ENCODE results near the gene PNMA8A.

Gene PNMA8A

DNA sequence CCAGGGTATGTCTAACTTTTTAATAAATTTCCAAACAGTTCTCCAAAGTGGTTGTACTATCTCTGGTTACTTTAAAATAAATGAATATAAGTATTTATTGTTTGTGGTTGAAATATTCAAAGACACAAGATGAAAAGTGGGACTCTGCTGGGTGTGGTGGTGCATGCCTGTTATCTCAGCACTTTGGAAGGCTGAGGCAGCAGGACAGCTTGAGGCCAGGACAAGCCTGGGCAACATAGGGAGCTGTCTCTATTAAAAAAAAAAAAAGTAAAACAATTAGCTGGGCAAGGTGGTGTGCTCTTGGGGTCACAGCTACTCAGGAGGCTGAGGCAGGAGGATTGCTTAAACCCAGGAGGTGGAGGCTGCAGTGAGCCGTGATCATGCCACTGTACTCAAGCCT is 10.4 kb downstream of the PNMA8A start:
- 100% methylated on average over 1 of the region's 1 CpG for WGBS (ENCODE audit: insufficient coverage)
- no peak for DNase-seq
- H3K27ac ChIP-seq (ENCODE audit: insufficient read depth in 1 of 2, low read depth in 1 of 2, low read length in 2 of 2, poor library complexity in 1 of 2, severe bottlenecking in 2 of 2): no peak overlapping the region
- no peak overlapping the region for H3K4me3 ChIP-seq (ENCODE audit: control insufficient read depth in 1 of 7, extremely low read depth in 1 of 7, insufficient read depth in 4 of 7, low read depth in 2 of 7, low read length in 6 of 7)
- H3K27me3 ChIP-seq (replicated peaks in 2 of 5; ENCODE audit: control insufficient read depth in 4 of 5, insufficient read depth in 5 of 5, low read length in 4 of 5): peaks cover 0 to 12% (median 2%) of the 10 kb centered on the region in 5 experiments
- H3K36me3 ChIP-seq (ENCODE audit: control insufficient read depth in 4 of 4, insufficient read depth in 4 of 4, low read length in 3 of 4): no peaks in the 10 kb centered on the region
- no peaks in the 10 kb centered on the region for H3K9me3 ChIP-seq (ENCODE audit: control extremely low read depth in 1 of 5, control insufficient read depth in 4 of 5, insufficient read depth in 2 of 5, low read depth in 1 of 5, low read length in 4 of 5)
- ChIA-PET CTCF (interaction anchor here (1.3 kb wide), 1 partner anchor 56 kb away, joined by 3 read pairs; no protein-coding TSS in a partner anchor), POLR2A (no interaction called here)
- no peaks in the 10 kb centered on the region for H3K4me1 ChIP-seq (ENCODE audit: control extremely low read depth in 1 of 4, control insufficient read depth in 4 of 4, insufficient read depth in 4 of 4, low read length in 3 of 4)

DNA sequence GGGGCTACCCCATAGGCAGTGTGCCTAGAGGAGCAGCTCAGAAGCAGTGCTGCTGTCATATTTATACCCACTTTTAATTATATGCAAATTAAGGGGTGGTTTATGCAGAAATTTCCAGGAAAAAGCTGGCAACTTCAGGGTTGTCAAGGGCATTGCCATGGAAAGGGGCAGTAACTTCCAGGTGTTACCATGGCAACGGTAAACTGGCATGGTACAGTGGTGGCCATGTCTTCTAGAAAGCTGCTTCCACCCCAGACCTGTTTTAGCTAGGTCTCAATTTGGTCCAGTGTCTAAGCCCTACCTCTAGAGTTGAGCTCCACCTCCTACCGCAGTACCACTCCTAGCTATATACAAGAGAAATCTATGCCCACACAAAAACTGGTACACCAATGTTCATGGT is 11.3 kb downstream of the PNMA8A start:
- Histone ChIP-seq H3K4me1 (ENCODE audit: control extremely low read depth in 1 of 4, control insufficient read depth in 4 of 4, insufficient read depth in 4 of 4, low read length in 3 of 4) (no peaks in the 10 kb centered on the region), H3K4me3 (ENCODE audit: control insufficient read depth in 1 of 7, extremely low read depth in 1 of 7, insufficient read depth in 4 of 7, low read depth in 2 of 7, low read length in 6 of 7) (no peak overlapping the region), H3K27ac (ENCODE audit: insufficient read depth in 1 of 2, low read depth in 1 of 2, low read length in 2 of 2, poor library complexity in 1 of 2, severe bottlenecking in 2 of 2) (no peak overlapping the region), H3K9me3 (ENCODE audit: control extremely low read depth in 1 of 5, control insufficient read depth in 4 of 5, insufficient read depth in 2 of 5, low read depth in 1 of 5, low read length in 4 of 5) (no peaks in the 10 kb centered on the region), H3K27me3 (replicated peaks in 2 of 5; ENCODE audit: control insufficient read depth in 4 of 5, insufficient read depth in 5 of 5, low read length in 4 of 5) (peaks cover 0 to 14% (median 2%) of the 10 kb centered on the region in 5 experiments), H3K36me3 (ENCODE audit: control insufficient read depth in 4 of 4, insufficient read depth in 4 of 4, low read length in 3 of 4) (no peaks in the 10 kb centered on the region)
- POLR2A ChIA-PET: no interaction called here
- no peak for DNase-seq
- 94% methylated on average over 2 of the region's 2 CpGs for WGBS (ENCODE audit: insufficient coverage)
- CTCF ChIA-PET: interaction anchor here (0.9 kb wide), 1 partner anchor 10 kb away, joined by 3 read pairs; no protein-coding TSS in a partner anchor

DNA sequence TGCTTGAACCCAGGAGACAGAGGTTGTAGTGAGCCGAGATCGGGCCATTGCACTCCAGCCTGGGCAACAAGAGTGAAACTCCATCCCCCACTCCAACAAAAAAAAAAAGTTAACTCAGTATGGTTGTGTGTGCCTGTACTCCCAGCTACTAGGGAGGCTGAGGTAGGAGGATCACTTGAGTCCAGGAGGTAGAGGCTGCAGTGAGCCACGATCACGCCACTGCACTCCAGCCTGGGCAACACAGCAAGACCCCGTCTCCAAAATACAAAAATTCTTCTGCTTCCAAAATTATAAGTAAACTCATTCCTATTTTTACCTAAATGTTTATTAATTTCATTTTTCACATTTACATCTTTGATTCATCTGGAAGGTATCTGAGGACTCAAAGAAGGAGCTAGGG is 14.4 kb downstream of the PNMA8A start:
- H3K27me3 ChIP-seq (replicated peaks in 2 of 5; ENCODE audit: control insufficient read depth in 4 of 5, insufficient read depth in 5 of 5, low read length in 4 of 5): peaks cover 0 to 21% (median 9%) of the 10 kb centered on the region in 5 experiments
- DNase-seq: no peak
- no peaks in the 10 kb centered on the region for H3K9me3 ChIP-seq (ENCODE audit: control extremely low read depth in 1 of 5, control insufficient read depth in 4 of 5, insufficient read depth in 2 of 5, low read depth in 1 of 5, low read length in 4 of 5)
- ChIA-PET CTCF (interaction anchor here (1.1 to 1.5 kb wide), 5 partner anchors 8 to 61 kb away, joined by 3 to 5 read pairs (median 4); no protein-coding TSS in a partner anchor), POLR2A (no interaction called here)
- H3K36me3 ChIP-seq (ENCODE audit: control insufficient read depth in 4 of 4, insufficient read depth in 4 of 4, low read length in 3 of 4): no peaks in the 10 kb centered on the region
- no peak overlapping the region for H3K4me3 ChIP-seq (ENCODE audit: control insufficient read depth in 1 of 7, extremely low read depth in 1 of 7, insufficient read depth in 4 of 7, low read depth in 2 of 7, low read length in 6 of 7)
- 100% methylated on average over 3 of the region's 5 CpGs for WGBS (ENCODE audit: insufficient coverage)
- H3K27ac ChIP-seq (ENCODE audit: insufficient read depth in 1 of 2, low read depth in 1 of 2, low read length in 2 of 2, poor library complexity in 1 of 2, severe bottlenecking in 2 of 2): no peak overlapping the region
- no peaks in the 10 kb centered on the region for H3K4me1 ChIP-seq (ENCODE audit: control extremely low read depth in 1 of 4, control insufficient read depth in 4 of 4, insufficient read depth in 4 of 4, low read length in 3 of 4)

DNA sequence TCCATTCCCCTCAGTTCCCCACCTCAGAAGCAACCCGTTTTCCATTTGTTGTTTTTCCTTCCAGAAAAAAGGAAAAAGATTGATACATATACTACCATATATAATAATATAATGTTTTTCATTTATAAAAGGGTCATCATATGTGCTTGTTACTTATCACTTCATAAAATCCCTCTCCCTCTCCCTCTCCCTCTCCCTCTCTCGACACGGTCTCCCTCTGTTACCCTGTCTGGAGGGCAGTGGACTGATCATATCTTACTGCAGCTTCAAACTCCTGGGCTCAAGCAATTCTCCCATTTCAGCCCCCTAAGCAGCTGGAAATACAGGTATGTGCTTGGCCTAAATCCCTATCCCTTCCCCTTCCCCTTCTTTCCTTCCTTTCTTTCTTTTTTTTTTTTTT is 17.1 kb downstream of the PNMA8A start:
- ChIA-PET CTCF (no interaction called here), POLR2A (interaction anchor here (0.6 kb wide), 1 partner anchor 10 kb away, joined by 3 read pairs; no protein-coding TSS in a partner anchor)
- no peak overlapping the region for H3K27ac ChIP-seq (ENCODE audit: insufficient read depth in 1 of 2, low read depth in 1 of 2, low read length in 2 of 2, poor library complexity in 1 of 2, severe bottlenecking in 2 of 2)
- no CpG with 5 or more reads among the region's 3 CpGs for WGBS (ENCODE audit: insufficient coverage)
- H3K4me3 ChIP-seq (ENCODE audit: control insufficient read depth in 1 of 7, extremely low read depth in 1 of 7, insufficient read depth in 4 of 7, low read depth in 2 of 7, low read length in 6 of 7): no peak overlapping the region
- H3K27me3 ChIP-seq (replicated peaks in 2 of 5; ENCODE audit: control insufficient read depth in 4 of 5, insufficient read depth in 5 of 5, low read length in 4 of 5): peaks cover 0 to 20% (median 6%) of the 10 kb centered on the region in 5 experiments
- no peaks in the 10 kb centered on the region for H3K36me3 ChIP-seq (ENCODE audit: control insufficient read depth in 4 of 4, insufficient read depth in 4 of 4, low read length in 3 of 4)
- no peak for DNase-seq
- H3K9me3 ChIP-seq (ENCODE audit: control extremely low read depth in 1 of 5, control insufficient read depth in 4 of 5, insufficient read depth in 2 of 5, low read depth in 1 of 5, low read length in 4 of 5): peaks cover 0 to 5% (median 3%) of the 10 kb centered on the region in 5 experiments
- H3K4me1 ChIP-seq (ENCODE audit: control extremely low read depth in 1 of 4, control insufficient read depth in 4 of 4, insufficient read depth in 4 of 4, low read length in 3 of 4): no peaks in the 10 kb centered on the region

DNA sequence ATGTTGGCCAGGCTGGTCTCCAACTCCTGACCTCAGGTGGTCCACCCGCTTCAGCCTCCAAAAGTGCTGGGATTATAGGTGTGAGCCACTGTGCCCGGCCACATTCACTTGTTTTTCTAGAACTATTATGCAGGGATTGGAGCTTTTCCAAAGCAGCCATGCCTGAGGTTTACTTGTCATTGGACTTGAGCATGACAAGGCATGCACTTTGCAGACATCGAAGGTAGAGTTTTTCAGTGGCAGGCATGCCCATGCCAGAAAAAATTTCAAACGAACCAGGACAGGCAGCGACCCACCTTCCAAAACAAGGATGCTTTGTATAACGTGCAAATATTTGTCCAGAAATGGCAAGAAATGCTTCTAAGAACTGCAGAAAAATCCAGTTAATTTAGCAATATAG is 17.7 kb downstream of the PNMA8A start:
- H3K4me1 ChIP-seq (ENCODE audit: control extremely low read depth in 1 of 4, control insufficient read depth in 4 of 4, insufficient read depth in 4 of 4, low read length in 3 of 4): no peaks in the 10 kb centered on the region
- 92% methylated on average over 6 of the region's 6 CpGs for WGBS (ENCODE audit: insufficient coverage)
- H3K36me3 ChIP-seq (ENCODE audit: control insufficient read depth in 4 of 4, insufficient read depth in 4 of 4, low read length in 3 of 4): no peaks in the 10 kb centered on the region
- CTCF ChIA-PET: no interaction called here
- POLR2A ChIA-PET: interaction anchor here (0.6 kb wide), 1 partner anchor 10 kb away, joined by 3 read pairs; no protein-coding TSS in a partner anchor
- H3K4me3 ChIP-seq (ENCODE audit: control insufficient read depth in 1 of 7, extremely low read depth in 1 of 7, insufficient read depth in 4 of 7, low read depth in 2 of 7, low read length in 6 of 7): no peak overlapping the region
- no peak for DNase-seq
- H3K27ac ChIP-seq (ENCODE audit: insufficient read depth in 1 of 2, low read depth in 1 of 2, low read length in 2 of 2, poor library complexity in 1 of 2, severe bottlenecking in 2 of 2): no peak overlapping the region
- peaks cover 0 to 21% (median 6%) of the 10 kb centered on the region in 5 experiments for H3K27me3 ChIP-seq (replicated peaks in 2 of 5; ENCODE audit: control insufficient read depth in 4 of 5, insufficient read depth in 5 of 5, low read length in 4 of 5)
- H3K9me3 ChIP-seq (ENCODE audit: control extremely low read depth in 1 of 5, control insufficient read depth in 4 of 5, insufficient read depth in 2 of 5, low read depth in 1 of 5, low read length in 4 of 5): peaks cover 0 to 5% (median 4%) of the 10 kb centered on the region in 5 experiments

DNA sequence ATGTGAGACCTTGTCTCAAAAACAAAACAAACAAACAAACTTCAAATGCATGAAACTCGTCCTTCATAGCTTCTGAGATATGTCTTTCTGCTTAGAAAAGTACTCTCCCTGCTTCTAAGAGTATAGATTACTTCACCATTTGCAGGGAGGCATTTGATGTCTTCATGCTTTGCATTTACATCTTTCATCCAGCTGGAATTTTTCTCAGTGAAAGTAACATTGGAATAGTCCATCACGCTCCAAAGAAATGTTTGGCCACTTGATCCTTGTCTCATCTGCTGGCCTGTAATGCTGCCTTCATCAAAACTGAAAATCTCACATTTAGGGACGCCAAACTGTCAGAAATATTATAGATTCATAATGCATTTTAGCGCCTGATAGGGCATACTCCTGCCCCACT is 19.2 kb downstream of the PNMA8A start:
- peaks cover 0 to 26% (median 6%) of the 10 kb centered on the region in 5 experiments for H3K27me3 ChIP-seq (replicated peaks in 2 of 5; ENCODE audit: control insufficient read depth in 4 of 5, insufficient read depth in 5 of 5, low read length in 4 of 5)
- no peaks in the 10 kb centered on the region for H3K36me3 ChIP-seq (ENCODE audit: control insufficient read depth in 4 of 4, insufficient read depth in 4 of 4, low read length in 3 of 4)
- peaks cover 0 to 5% (median 4%) of the 10 kb centered on the region in 5 experiments for H3K9me3 ChIP-seq (ENCODE audit: control extremely low read depth in 1 of 5, control insufficient read depth in 4 of 5, insufficient read depth in 2 of 5, low read depth in 1 of 5, low read length in 4 of 5)
- no peaks in the 10 kb centered on the region for H3K4me1 ChIP-seq (ENCODE audit: control extremely low read depth in 1 of 4, control insufficient read depth in 4 of 4, insufficient read depth in 4 of 4, low read length in 3 of 4)
- ChIA-PET CTCF (interaction anchor here (1.4 to 1.7 kb wide), 2 partner anchors 35 to 55 kb away, joined by 4 to 6 read pairs; no protein-coding TSS in a partner anchor), POLR2A (no interaction called here)
- H3K27ac ChIP-seq (ENCODE audit: insufficient read depth in 1 of 2, low read depth in 1 of 2, low read length in 2 of 2, poor library complexity in 1 of 2, severe bottlenecking in 2 of 2): no peak overlapping the region
- WGBS (ENCODE audit: insufficient coverage): 61% methylated on average over 4 of the region's 4 CpGs
- no peak overlapping the region for H3K4me3 ChIP-seq (ENCODE audit: control insufficient read depth in 1 of 7, extremely low read depth in 1 of 7, insufficient read depth in 4 of 7, low read depth in 2 of 7, low read length in 6 of 7)
- no peak for DNase-seq

DNA sequence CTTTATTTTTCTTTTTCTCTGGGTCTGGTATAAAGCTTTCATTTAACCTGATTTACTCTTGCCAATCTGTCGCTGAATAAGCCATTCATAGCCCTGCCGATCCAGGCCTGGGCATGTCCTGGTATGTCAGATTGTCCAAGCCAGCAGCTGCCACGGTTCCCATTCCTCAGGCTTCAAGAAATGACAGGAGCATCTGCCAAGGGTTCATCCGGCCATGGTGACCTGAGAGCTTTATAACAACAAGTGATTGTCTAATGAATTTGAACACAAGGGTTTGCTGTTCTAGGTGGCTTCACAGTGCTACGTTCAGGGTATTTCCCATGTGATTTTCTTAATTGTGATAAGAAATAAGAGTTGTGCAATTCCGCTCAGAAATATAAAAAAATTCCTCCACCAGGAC is 20.0 kb downstream of the PNMA8A start:
- H3K27me3 ChIP-seq (replicated peaks in 2 of 5; ENCODE audit: control insufficient read depth in 4 of 5, insufficient read depth in 5 of 5, low read length in 4 of 5): peaks cover 0 to 26% (median 6%) of the 10 kb centered on the region in 5 experiments
- peaks cover 0 to 5% (median 4%) of the 10 kb centered on the region in 5 experiments for H3K9me3 ChIP-seq (ENCODE audit: control extremely low read depth in 1 of 5, control insufficient read depth in 4 of 5, insufficient read depth in 2 of 5, low read depth in 1 of 5, low read length in 4 of 5)
- H3K36me3 ChIP-seq (ENCODE audit: control insufficient read depth in 4 of 4, insufficient read depth in 4 of 4, low read length in 3 of 4): no peaks in the 10 kb centered on the region
- H3K27ac ChIP-seq (ENCODE audit: insufficient read depth in 1 of 2, low read depth in 1 of 2, low read length in 2 of 2, poor library complexity in 1 of 2, severe bottlenecking in 2 of 2): no peak overlapping the region
- 87% methylated on average over 4 of the region's 6 CpGs for whole genome bisulfite sequencing (ENCODE audit: insufficient coverage)
- ChIA-PET CTCF (interaction anchor here (1.4 to 1.7 kb wide), 2 partner anchors 36 to 54 kb away, joined by 4 to 6 read pairs; no protein-coding TSS in a partner anchor), POLR2A (interaction anchor here (0.7 kb wide), 1 partner anchor 37 kb away, joined by 3 read pairs; no protein-coding TSS in a partner anchor)
- H3K4me1 ChIP-seq (ENCODE audit: control extremely low read depth in 1 of 4, control insufficient read depth in 4 of 4, insufficient read depth in 4 of 4, low read length in 3 of 4): no peaks in the 10 kb centered on the region
- DNase-seq: no peak
- H3K4me3 ChIP-seq (ENCODE audit: control insufficient read depth in 1 of 7, extremely low read depth in 1 of 7, insufficient read depth in 4 of 7, low read depth in 2 of 7, low read length in 6 of 7): no peak overlapping the region

All from common myeloid progenitor, CD34-positive (primary cell).